ENCODE results near the gene RALY.

Gene RALY

DNA sequence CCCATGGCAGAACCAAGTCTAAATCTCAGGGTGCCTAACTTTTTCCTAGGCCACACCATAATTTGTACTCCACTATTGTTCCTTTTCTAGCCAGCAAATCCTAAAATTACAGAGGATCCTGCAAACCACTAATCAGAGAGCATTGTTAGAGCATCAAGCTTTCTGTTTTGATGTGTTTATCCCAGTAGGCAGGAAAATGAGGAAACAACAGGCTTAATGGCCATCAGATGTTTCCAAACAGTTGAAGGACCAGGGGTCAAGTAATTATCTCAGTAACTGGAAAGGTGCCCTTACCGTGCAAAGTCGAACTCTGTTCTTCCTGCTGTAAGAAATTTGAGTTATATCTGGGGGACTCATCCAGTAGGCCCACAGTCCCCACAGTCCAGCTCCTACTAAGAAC is 58.7 kb downstream of the RALY start:
- DNase-seq: no peak

DNA sequence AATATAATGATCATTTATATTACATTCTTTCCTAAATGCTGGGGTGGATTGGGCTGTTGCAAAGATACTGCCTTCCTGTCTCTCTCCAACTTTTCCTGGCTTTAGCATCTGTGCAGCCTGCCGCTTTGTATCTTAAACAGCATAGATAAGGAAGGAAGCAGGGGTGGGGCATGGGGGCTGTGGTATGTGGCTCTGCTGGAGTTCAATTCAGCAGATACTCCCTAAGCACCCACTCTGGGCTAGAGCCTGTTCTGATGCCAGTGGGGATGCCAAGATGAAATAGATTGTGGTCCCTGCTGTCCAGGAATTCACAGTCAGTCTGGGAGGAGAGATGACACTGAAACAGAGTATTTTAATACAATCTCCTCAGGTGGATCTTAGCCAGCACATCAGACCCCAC is 61.6 kb downstream of the RALY start:
- no peak for DNase-seq

DNA sequence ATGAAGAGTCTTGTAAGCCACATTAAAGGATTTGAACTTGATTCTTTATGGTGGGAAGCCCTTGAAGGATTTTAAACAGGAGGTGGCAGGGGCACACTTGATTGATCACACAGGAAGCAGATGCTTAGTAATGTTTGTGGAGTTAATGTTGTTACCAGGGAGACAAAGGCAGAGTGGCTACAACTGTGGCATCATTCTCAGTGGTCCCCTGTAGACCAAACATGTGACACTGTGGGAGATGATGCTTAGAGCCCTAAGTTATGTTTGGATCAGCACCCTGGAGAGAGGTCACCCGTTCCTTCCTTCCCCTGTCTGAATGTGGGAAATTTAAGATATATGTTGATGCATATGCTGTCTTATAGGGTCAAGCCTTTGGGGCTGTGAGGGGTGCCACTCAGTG is 65.1 kb downstream of the RALY start:
- DNase-seq: no peak

DNA sequence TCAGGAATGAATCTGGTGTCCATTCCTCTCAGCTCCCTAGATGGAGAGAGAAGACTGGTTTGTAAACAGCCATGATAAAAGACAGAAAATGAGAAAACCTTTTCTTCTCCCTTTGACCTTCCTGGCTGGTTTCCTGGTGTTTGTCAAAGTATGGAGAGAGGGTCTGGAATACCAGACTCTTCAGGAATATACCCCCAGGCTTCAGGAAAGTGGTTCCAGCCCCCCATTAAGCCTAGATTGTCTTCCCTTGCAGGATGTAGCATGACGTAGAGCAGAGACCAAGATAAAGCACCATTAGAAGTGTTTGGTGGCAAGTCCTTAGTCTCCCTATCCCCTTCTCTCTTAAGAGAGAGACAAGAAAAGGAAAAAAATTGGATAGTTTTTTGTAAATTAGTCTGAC is 67.3 kb downstream of the RALY start:
- DNase-seq: no peak

DNA sequence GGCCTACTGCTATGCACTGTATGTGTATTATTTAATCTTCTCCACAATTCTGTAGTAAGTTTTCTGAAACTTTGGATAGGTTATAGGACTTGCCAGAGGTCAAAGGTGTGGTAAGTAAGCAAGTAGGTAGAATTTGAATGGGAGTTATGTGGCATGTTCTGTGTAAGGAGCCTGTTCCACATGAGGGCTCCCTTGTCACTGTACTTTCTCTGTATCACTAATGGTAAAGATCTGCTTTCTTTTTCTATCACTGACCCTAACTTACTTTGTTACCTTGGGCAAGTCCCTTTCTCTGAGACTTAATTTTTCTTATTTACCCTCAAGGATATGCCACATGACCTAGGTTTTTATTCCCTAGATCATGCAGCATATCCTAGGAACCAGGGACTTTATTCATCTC is 68.0 kb downstream of the RALY start:
- DNase-seq: no peak

DNA sequence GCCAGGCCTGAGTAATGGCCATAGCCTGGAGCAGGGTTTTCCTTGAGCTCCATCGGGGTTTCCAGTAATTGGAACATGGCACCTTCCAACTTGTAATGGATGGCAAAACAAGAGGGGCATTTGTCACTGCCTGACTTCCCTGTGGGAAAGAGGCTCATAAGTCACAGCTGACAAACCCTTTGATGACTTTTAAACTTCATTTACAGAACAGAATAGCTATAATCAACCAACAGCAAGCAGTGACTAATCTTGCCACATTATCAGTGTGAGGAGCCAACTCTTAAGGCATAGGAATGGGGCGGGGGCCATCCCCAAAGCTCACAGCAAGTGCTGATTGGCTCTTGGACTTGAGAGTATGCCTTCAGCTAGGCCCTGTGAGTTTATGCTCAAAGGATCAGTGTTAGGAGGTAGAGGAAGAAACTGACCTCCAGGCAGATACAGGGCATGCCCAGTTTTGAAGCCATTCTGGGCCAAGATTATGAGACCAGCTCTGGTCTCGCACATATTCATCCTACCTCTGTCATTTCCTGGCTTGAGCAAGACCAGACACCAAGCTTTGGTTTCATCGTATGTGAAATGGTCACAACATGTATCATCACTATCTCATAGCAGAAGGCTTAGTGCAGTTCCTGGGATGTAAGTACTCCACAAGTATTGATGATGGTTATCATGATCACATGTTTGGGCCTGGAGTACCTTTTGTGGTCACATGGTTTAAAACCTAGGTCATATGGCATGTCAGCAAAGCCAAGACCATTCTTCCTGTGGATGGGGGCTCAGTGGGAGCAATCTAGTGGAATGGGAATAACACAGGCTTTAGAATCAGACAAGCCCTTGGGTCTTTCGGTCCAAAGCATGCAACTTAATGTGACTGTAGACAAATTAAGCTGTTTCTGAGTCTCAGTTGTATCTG is 69.1 kb downstream of the RALY start:
- DNase-seq: no peak

DNA sequence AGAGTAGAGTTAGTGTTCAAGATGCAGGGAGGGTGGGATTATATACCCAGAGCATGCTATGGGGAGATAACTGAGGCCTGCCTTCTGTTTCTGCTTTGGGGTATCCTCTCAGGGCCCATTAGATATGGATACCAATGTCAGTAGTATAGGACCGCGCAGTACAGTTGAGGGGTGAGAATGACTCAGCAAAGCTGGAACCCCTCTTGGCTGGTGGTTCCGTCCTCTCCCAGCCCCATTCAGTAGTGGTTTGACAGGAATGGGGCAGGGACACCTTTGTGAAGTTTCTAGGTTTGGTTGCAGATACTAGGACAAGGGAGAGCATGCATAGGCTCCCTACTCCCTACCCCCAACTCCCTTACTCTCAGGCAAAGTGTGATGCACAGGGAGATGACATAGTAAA is 70.6 kb downstream of the RALY start:
- no peak for DNase-seq

DNA sequence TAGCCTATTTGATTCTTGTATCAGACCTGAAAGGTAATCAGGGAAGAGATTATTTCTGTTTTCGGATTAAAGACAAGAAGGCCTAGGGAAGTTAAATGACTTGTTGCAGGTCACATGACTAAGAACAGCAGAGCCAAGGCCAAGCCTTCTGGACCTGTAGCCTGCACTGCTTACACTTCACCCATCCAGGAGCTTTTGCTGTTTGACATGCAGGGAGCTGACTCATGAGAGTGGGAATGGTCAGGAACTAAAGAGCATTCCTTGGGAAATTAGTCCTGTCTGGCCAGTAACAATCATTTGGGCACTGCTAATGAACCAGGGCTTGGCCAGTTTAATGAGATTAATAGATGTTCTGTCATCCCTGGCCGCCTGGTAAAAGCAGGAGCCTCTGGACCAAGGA is 71.5 kb downstream of the RALY start:
- no peak for DNase-seq

DNA sequence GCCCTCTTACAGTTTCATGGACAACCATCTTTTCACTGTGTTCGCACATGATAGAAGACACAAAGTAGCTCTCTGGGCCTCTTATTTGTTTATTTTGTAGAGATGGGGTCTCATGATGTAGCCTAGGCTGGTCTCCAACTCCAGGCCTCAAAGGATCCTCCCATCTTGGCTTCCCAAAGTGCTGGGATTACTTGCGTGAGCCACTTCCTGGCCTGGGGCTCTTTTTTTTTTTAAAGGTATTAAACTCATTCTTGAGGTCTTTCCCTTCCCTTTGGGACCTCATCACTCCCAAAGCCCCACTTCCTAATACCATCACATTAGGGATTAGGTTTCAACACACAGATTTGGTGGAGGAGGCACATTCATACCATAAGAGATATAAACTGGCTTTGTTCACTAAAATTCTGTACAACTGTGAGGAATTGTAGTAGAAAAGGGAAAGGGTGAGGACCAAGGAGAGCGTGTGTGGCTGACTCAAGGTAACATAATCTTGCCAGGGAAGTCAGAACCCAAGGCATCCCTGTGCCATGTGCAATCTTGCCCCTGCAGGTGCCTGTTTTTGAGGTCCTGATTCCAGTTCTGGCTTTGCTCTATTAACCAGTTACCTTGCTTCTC is 72.9 kb downstream of the RALY start:
- no peak for DNase-seq

DNA sequence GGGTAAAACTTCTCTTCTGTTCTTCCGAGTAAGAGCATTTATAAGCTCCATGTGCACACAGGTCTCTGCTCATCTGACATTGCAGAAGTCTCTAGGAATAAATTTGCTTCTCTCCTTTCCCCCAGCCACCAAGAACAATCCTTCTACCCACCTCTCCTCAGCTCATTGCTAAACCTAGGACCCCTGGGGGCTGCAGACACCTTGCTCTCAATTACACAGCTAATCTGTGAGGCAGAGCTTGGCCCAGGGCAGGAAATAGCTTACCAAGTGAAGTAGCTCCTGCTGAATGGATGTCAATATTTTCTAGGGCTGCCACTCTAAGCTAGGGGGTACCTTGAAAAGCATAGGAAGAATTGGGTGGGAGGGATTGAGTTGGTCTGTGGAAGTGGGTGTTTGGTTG is 74.3 kb downstream of the RALY start:
- DNase-seq: no peak

DNA sequence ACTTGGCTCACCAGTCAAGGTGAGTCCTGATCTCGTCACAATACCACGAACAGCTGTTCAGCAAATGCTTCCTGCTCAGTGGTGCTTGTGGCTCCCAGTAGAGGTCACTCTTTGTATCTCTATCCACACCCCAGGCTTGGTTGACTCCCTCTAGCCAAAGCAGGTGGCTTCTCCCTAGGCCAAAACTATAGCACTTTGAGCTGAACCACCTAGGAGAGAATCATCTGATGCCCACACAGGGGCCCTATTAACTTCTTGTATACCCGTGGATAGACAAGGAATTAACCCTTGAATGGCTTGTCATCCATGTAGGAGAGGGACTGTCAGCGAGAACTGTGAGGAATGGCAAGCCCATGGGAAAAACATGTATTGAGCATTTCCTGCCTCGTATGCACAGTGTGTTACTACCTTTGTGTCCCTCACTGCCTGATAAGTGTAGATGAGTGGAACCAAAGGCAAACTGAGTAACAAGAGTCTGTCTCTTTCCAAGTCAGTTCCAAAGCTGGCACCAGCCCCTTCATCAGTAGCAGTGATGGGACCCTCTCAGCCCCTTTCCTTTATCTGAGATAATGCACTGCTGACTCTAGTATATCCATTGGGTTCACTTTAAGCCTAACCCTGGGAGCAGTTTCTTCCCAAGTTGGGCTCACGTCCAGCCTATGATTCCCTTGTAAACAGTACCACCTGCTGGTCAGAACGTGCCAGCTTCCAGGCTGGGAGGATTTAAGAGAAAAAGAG is 75.8 kb downstream of the RALY start:
- peak; percentile 38 for DNase-seq

DNA sequence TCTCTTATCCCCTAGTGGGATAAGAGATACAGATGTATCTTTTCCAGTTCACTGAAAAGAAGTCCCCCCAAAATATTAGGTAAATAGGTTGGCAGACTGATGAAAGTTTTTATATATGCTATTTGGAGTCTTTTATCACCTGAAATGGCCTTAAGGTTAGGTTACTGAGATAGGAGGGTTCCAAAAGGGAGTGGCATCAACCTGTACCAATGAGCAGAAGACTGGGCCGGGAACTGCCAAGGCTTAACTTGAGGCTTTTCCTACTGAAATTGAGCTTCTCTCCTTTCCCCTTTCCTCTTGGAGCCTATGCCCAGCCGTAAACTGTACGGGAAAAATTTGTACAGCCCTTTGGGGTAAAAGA is 76.3 kb downstream of the RALY start:
- no peak for DNase-seq

DNA sequence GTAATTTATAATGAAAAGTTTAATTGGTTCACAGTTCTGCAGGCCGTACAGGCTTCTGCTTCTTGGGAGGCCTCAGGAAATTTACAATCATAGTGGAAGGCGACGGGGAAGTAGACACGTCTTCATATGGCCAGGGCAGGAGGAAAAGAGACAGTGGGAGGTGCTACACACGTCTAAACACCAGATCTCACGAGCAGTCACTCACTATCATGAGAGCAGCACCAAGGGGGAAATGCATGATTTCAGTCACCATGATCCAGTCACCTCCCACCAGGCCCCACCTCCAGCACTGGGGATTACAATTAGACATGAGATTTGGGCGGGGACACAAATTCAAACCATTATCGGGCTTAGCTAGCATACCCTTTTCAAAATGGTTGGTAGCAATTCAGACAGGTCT is 77.1 kb downstream of the RALY start:
- no peak for DNase-seq

DNA sequence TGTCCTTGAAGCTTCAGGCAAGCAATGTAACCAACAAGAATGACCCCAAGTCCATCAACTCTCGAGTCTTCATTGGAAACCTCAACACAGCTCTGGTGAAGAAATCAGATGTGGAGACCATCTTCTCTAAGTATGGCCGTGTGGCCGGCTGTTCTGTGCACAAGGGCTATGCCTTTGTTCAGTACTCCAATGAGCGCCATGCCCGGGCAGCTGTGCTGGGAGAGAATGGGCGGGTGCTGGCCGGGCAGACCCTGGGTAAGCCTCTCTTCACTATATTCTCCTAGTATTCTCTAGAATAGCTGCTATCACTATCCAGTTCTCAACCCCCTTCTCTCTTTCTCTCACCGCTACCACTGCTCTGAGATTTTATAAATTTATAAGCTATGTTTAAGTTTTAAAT is 78.4 kb downstream of the RALY start:
- DNase-seq: no peak

DNA sequence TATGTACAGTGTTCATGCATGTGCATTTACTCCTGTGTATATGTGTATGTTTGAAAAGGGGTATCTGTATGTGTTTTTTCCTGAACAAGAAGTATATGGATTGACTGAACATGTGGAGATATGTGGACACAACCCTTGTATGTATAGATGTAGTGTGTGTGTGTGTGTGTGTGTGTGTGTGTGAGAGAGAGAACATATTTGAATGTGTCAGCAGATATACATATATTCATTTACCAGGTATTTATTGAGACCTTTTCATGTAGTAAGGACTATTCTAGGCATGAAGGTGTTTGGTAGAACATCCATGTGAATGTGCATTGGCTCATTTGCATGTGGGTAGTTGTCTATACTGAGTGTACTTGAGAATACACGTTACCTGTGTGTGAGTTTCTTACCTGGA is 79.1 kb downstream of the RALY start:
- DNase-seq: no peak

DNA sequence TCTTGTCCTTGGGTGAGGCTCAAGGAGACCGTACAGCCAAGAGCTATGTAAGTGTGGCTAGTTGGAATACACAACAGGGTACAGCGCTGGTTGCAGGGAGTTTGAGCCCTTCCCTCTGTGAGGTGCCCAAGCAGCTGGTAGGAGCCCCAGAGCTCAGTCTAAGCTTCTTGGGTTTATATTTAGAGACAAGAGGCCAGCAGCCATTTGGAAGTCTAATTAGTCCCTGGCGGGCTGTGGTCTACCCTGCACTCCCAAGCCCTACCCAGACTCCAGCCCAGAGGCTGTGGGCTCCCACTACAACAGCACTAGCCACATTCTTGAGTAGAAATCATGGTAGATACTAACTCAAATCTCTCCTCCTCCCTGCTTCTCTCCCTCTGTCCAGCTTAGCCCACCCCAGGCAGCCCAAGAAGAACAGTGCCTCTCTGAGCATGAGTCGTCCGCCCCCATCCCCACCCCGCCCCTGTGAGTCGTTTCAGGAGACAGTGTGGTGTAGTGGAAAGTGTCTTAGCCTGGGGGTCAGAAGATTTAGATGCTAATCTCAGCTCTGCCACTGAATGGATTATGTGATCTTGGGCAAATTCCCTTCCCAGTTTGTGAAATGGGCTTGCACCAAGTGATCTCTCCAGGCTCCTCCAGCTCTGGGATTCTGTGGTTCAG is 80.5 kb downstream of the RALY start:
- DNase-seq: no peak

DNA sequence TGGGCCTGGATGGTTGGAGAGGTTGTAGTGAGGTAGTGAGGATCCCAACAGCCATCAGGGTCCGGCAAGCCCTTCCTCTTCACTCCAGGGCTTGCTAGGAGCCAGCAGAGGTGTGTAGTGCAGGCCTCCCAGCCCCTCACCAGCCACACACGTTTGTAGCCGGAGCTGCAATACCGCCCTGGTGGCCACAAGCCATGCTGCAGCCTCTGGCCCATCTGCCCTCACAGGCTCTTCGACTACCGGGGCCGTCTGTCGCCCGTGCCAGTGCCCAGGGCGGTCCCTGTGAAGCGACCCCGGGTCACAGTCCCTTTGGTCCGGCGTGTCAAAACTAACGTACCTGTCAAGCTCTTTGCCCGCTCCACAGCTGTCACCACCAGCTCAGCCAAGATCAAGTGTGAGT is 81.9 kb downstream of the RALY start:
- DNase-seq: no peak

DNA sequence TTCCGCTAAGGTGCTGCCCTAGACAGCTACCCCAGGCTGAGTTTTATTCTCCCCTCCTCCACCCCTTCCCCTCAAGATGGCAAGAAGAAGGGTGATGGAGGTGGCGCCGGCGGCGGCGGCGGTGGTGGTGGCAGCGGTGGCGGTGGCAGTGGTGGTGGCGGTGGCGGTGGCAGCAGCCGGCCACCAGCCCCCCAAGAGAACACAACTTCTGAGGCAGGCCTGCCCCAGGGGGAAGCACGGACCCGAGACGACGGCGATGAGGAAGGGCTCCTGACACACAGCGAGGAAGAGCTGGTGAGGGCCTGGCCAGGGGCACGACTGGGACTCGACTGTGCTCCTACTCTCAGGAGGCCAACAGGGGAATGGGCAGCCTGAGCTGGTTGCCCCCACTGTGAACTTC is 83.2 kb downstream of the RALY start:
- no peak for DNase-seq

DNA sequence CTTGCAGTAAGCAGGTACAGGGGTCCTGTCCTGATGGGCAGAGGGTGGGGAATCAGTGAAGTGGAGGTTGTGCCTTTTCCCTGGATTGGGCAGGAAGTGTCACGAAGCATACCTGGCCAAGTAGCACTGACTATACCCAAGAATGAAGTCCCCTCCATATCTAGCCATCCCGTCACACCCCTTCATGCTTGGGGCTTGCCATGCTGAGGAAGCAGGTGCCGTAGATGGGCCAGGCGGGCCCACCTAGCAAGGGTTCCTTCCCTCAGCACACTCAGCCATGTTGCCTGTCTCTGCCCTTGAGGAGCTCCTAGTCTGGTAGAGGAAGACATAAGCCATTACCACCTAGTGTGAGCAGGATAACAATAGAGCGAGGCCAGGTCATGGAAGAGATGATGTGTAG is 84.8 kb downstream of the RALY start:
- DNase-seq: no peak

DNA sequence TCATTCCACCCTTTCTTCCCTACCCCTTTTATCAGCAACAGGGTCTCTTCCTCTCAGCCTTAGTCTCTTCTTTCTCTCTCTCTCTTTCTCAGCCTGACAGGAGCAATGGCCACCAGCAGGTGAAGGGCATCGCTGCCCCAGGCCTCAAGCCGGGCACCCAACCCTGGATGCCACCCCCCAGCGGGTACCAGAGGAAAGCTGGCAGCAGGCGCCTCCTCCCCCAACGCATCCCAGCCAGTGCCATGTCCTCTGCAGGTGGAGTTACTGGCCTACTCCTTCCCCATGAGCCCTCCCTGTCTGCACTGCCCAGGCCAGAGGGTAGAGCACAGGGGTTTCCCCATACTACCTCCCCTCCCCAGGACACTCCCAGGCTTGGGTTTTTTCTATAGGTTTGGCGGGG is 86.1 kb downstream of the RALY start:
- DNase-seq: no peak

DNA sequence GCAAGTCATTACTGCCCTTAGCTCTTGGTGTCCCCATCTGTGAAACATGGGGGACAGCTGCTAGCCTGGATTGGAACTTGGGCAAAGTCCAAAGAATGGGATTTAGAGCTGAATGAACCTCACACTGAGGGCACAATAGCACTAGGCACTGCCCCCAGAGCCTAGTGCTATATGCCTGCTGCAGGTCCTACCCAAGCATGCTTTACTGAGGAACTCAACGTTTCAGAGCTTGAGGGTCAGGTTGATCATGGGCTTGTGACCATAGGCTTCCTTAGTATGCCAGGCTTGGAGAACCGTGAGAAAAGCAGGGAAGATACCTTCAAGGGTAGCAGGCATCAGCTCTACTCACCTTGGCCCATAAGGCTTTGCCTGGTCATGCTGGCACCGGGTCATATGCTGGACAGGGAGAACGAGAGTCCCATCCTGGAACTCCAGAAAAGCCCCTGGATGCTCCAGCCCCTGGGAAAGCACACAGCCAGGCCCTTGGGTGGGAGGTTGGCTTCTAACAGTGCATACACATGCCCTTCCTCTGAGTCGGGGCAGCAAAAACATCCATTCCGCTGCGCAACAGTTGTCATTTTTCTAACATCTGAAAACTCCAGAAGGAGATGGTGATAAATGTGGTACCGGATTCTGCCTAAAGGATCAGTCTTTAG is 88.6 kb downstream of the RALY start:
- no peak for DNase-seq

DNA sequence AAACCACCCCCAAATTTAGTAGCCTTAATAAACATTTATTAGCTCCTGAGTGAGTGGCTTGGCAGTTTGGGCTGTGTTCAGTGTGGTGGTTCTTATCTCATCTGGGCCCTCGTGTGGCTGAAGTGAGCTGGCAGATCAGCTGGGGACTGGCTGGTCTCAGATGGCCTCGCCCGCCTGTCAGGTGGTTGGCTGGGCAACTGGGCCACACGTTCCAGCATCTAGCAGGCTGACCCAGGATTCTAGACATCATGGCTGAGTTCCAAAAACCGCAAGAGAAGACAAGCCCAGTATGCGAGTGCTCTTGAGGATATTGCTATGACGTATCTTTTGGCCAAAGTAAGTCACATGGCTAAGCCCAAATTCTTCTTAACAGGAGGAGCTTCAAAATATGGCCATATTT is 89.4 kb downstream of the RALY start:
- no peak for DNase-seq

DNA sequence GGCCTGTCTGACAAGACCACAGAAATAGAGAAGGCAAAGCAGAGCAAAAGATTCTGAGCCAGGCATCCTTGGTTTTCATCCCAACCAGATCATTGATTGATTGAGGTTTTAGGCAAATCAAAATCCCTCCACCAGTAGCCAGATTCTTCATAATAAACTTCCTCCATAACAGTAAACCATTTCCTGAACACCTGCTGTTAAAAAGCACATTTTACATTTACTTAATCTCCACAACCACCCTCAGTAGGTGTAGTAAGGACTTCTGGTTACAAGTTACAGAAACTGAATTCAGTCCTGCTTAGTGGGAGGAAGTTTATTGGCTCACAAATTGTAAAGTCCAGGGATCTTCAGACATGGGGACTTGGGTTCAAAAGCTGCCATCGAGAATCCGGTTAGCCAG is 90.1 kb downstream of the RALY start:
- no peak for DNase-seq

All from activated CD4-positive, alpha-beta T cell treated with anti-CD3 and anti-CD28 coated beads for 1 hour (primary cell).